CD14-positive monocyte (primary cell): Measurements from ENCODE around the gene CD248. TPM values are rescaled to one million over a fixed set of nuclear protein-coding genes. Genes with fewer than 3 reads are reported as not detected.
A peak's percentile ranks its signal among the peaks of the same experiment; 100 is the strongest.

Experiments used
- DNase-seq, 3 donors: peaks; one replicate each; pipeline ENCODE4 v3.0.0-alpha.2; 2011 to 2022
- H2AFZ ChIP-seq: 2 replicates; pipeline ENCODE4 v1.6.0; 2012; ENCODE audit warnings: mild to moderate bottlenecking, low read depth, low read length, inconsistent platforms; ENCODE audit not compliant: insufficient read depth, poor library complexity, severe bottlenecking
- H3K27ac ChIP-seq, 2 donors: 1 replicate in 1 of 2; 2 replicates in 1 of 2; pipeline ENCODE4 v1.5.1; 2012 to 2013; ENCODE audit warnings: low read length in 2 of 2, control low read depth in 1 of 2, inconsistent platforms in 1 of 2, low read depth in 1 of 2, mild to moderate bottlenecking in 1 of 2
- H3K27me3 ChIP-seq, 2 donors: one replicate each; pipeline versions ENCODE4 v1.6.0 to v1.6.1; 2011 to 2013; ENCODE audit warnings: low read length in 2 of 2; ENCODE audit not compliant: control insufficient read depth in 2 of 2, insufficient read depth in 2 of 2
- H3K36me3 ChIP-seq, 2 donors: replicated peaks in 1 of 2; 1 replicate in 1 of 2; 2 replicates in 1 of 2; pipeline versions ENCODE4 v1.5.1 to v1.6.1; 2012 to 2013; ENCODE audit warnings: low read length in 2 of 2, control low read depth in 1 of 2, inconsistent platforms in 1 of 2, mild to moderate bottlenecking in 1 of 2; ENCODE audit not compliant: insufficient read depth in 2 of 2, control insufficient read depth in 1 of 2
- H3K4me1 ChIP-seq, 2 donors: 1 replicate in 1 of 2; 2 replicates in 1 of 2; pipeline versions ENCODE4 v1.5.1 to v1.6.1; 2012 to 2013; ENCODE audit warnings: low read length in 2 of 2, control low read depth in 1 of 2, inconsistent platforms in 1 of 2, mild to moderate bottlenecking in 1 of 2, moderate library complexity in 1 of 2; ENCODE audit not compliant: insufficient read depth in 2 of 2, control insufficient read depth in 1 of 2
- H3K4me2 ChIP-seq: replicated peaks from 2 replicates; pipeline ENCODE3; 2012; ENCODE audit warnings: low read length, moderate library complexity, mild to moderate bottlenecking; ENCODE audit not compliant: poor library complexity, severe bottlenecking; ENCODE audit errors: extremely low read depth
- H3K4me3 ChIP-seq, 3 experiments: fragments of 200-600 bp in 1 of 3; sonication (generic) in 1 of 3; replicated peaks in 1 of 3; 1 replicate in 2 of 3; 2 replicates in 1 of 3; pipeline ENCODE4 v1.5.1; 2011 to 2013; ENCODE audit warnings: low read length in 3 of 3, mild to moderate bottlenecking in 3 of 3, control low read depth in 2 of 3, low read depth in 2 of 3, inconsistent platforms in 1 of 3, moderate library complexity in 1 of 3
- H3K79me2 ChIP-seq: 2 replicates; pipeline ENCODE4 v1.6.0; 2012; ENCODE audit warnings: mild to moderate bottlenecking, control low read depth, inconsistent platforms, low read length, moderate library complexity; ENCODE audit not compliant: insufficient read depth
- H3K9ac ChIP-seq: 2 replicates; pipeline ENCODE4 v1.6.0; 2017; ENCODE audit warnings: low read length, mild to moderate bottlenecking; ENCODE audit not compliant: insufficient read depth, poor library complexity, severe bottlenecking
- H3K9me3 ChIP-seq, 2 donors: replicated peaks in 1 of 2; 1 replicate in 1 of 2; 2 replicates in 1 of 2; pipeline versions ENCODE4 v1.5.1 to v1.6.1; 2012 to 2013; ENCODE audit warnings: low read length in 2 of 2, control low read depth in 1 of 2; ENCODE audit not compliant: control insufficient read depth in 1 of 2, insufficient read depth in 1 of 2
- H4K20me1 ChIP-seq: 2 replicates; pipeline ENCODE4 v1.6.0; 2012; ENCODE audit warnings: mild to moderate bottlenecking, low read length, control low read depth, moderate library complexity; ENCODE audit not compliant: insufficient read depth
- H3K27ac Mint-ChIP-seq, 7 donors: one replicate each; pipeline ENCODE4 v1.8.0; 2020; ENCODE audit warnings: mild to moderate bottlenecking in 7 of 7, mixed read lengths in 7 of 7, moderate library complexity in 6 of 7, inconsistent platforms in 2 of 7
- H3K27me3 Mint-ChIP-seq, 3 donors: one replicate each; pipeline ENCODE4 v1.8.0; 2021 to 2022; ENCODE audit warnings: low read depth in 3 of 3, mild to moderate bottlenecking in 3 of 3, mixed read lengths in 3 of 3, moderate library complexity in 3 of 3, inconsistent platforms in 1 of 3
- H3K36me3 Mint-ChIP-seq, 2 donors: one replicate each; pipeline ENCODE4 v1.8.0; 2020; ENCODE audit warnings: mixed read lengths in 2 of 2, inconsistent platforms in 1 of 2, mild to moderate bottlenecking in 1 of 2
- H3K4me1 Mint-ChIP-seq: one replicate; pipeline ENCODE4 v1.8.0; 2020; ENCODE audit warnings: mild to moderate bottlenecking, mixed read lengths
- H3K4me3 Mint-ChIP-seq, 2 donors: one replicate each; pipeline ENCODE4 v1.8.0; 2020; ENCODE audit warnings: mild to moderate bottlenecking in 2 of 2, mixed read lengths in 2 of 2, moderate library complexity in 1 of 2
- H3K9me3 Mint-ChIP-seq, 7 donors: one replicate each; pipeline ENCODE4 v1.8.0; 2020 to 2022; ENCODE audit warnings: mixed read lengths in 7 of 7, mild to moderate bottlenecking in 6 of 7, moderate library complexity in 6 of 7, inconsistent platforms in 2 of 7
- WGBS: methylation state at CpG from one replicate; pipeline ENCODE4 v1.1.5; 2013; ENCODE audit warnings: missing lambda C conversion rate; ENCODE audit not compliant: insufficient coverage; 5-methylcytosine and 5-hydroxymethylcytosine counted together
- intact Hi-C, 2 donors: fragments of 100-400 bp; cut with micrococcal nuclease; formaldehyde crosslinking; loops; one replicate each; pipeline versions ENCODE4 v1.15.0 to v1.15.1; 2023
- polyA plus RNA-seq, 3 donors: library from polyadenylated mRNA; depleted of rRNA in 1 of 3; unstranded in 2 of 3; stranded (reverse) in 1 of 3; fragments of 300-500 nt in 2 of 3; fragments of >200 nt in 1 of 3; fragmentation: Illumina TruSeq in 2 of 3; gene quantifications; 1 replicate in 2 of 3; 2 replicates in 1 of 3; pipeline ENCODE4 v1.2.3, GENCODE V29; 2012 to 2021
- TF ChIP-seq, protein P1 (sequence below): fragments of 200-600 bp; IDR thresholded peaks from one replicate; pipeline ENCODE4 v1.8.0; 2022; ENCODE audit warnings: antibody characterized with exemption, mild to moderate bottlenecking

CD248 gene
- polyA plus RNA-seq, 3 donors = 0.05 to 0.13 TPM; not detected in 1

DNA sequence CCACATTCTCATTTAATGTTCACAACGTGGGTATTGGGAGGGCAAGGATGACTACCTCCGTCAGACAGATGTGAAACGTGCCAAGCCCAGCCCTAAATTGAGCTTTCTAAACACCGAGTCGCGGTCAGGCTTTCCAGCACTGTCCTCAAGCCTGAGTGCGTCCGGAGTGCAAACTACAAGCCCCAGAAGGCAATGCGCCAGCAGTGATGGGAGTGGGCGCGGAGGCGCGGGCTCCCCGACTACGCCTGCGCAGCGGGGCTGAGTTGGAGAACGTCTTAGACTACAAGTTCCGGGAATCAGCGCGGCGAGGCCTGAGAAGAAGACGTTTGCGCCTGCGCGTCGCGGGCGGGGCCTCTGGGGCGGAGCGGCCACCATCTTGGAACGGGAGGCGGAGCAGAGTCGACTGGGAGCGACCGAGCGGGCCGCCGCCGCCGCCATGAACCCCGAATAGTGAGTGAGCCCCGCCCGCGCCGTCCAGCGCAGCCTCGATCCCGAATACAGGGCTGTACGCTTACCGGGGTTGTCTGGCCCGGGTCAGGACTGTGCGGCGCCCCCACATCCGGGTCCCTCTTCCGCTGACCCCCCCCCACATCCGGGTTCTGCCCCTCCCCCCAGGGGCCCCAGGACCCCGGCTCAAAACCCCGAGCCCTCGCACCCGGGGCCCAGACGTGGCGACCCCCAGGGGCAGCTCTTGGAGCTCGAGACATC is 48.4 kb downstream of the CD248 start, which contains the start of gene RAB1B:
TSS of gene RAB1B (plus strand) at position 396 of the 708 bp plus-strand sequence. CDS start at position 437, 41 bp downstream.
- Mint-ChIP-seq H3K27ac (peak within 1 kb of the TSS; percentile 90 to 99 (median 96)), H3K9me3 (no peaks in the 10 kb centered on the region), H3K4me1 (peaks cover 33% of the 10 kb centered on the region), H3K36me3 (peaks cover 24 to 27% of the 10 kb centered on the region in 2 donors), H3K4me3 (peak within 1 kb of the TSS; percentile 93 to 98), H3K27me3 (peaks cover 0 to 3% (median 3%) of the 10 kb centered on the region in 3 donors)
- peak within 1 kb of the TSS; percentile 97 for H3K4me2 ChIP-seq
- peak within 1 kb of the TSS; percentile 82 to 85 for H3K27ac ChIP-seq
- intact Hi-C loops = loop anchor here in 1 of 2 donors (2.0 kb wide), 1 partner anchor 20 kb away; the partner anchor contains the start of gene YIF1A
- peak; percentile 99 to 100 (median 99) for DNase-seq
- H4K20me1 ChIP-seq = peaks cover 48% of the 10 kb centered on the region
- H2AFZ ChIP-seq = peak within 1 kb of the TSS; percentile 83
- H3K4me1 ChIP-seq = peaks cover 26 to 35% of the 10 kb centered on the region in 2 donors
- peaks cover 18 to 29% of the 10 kb centered on the region in 2 donors for H3K36me3 ChIP-seq
- peaks cover 41% of the 10 kb centered on the region for H3K79me2 ChIP-seq
- TF ChIP-seq, protein P1, sequence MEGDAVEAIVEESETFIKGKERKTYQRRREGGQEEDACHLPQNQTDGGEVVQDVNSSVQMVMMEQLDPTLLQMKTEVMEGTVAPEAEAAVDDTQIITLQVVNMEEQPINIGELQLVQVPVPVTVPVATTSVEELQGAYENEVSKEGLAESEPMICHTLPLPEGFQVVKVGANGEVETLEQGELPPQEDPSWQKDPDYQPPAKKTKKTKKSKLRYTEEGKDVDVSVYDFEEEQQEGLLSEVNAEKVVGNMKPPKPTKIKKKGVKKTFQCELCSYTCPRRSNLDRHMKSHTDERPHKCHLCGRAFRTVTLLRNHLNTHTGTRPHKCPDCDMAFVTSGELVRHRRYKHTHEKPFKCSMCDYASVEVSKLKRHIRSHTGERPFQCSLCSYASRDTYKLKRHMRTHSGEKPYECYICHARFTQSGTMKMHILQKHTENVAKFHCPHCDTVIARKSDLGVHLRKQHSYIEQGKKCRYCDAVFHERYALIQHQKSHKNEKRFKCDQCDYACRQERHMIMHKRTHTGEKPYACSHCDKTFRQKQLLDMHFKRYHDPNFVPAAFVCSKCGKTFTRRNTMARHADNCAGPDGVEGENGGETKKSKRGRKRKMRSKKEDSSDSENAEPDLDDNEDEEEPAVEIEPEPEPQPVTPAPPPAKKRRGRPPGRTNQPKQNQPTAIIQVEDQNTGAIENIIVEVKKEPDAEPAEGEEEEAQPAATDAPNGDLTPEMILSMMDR = no peak
- H3K4me3 ChIP-seq = peak within 1 kb of the TSS; percentile 80 to 99 (median 97)
- H3K9ac ChIP-seq = peak within 1 kb of the TSS; percentile 86
- H3K27me3 ChIP-seq = no peaks in the 10 kb centered on the region
- WGBS = under 1% methylated on average over 61 of the region's 64 CpGs
- H3K9me3 ChIP-seq = no peaks in the 10 kb centered on the region

DNA sequence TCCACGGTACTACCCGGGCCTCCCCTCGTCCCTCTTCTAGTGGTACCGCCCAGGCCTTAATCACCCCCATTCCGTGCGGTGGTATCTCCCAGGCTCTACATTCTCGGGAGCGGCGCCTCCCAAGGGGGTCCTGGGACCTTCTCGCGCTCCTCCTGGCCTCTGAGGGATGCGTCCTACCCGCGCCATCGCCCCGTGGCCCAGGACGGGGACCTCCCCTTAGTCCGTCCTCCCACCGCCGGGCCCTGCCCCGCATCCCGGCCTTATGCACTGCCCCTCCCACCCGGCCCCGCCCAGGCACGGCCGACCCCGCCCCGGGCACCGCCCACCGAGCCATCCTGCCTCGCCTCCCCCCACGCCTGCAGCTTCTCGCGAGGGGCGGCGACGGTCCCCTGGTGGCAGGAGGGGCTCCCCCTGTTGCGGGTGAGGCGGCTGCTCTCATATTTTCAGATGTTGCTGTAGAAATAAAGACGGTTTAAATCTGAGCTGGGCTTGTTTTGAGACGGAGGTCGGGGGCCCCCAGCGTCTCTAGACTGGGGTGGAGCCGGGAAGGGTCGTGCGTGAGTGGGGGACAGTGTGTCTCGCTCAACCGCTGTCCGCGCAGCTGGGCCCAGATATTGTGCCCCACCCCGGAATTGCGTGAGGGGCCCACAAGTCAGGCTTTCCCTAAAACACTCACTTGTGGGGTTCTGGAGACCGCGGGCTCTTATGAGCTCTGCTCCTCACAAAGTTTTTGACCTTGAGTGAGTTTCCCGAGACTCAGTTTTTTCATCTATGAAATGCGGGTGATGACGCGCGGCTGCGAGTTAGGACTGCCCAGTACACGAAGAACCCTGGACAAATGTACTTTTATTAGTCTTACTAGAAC is 49.2 kb downstream of the CD248 start:
- Histone ChIP-seq H3K27ac (peak overlapping the region; percentile 82 to 85), H3K9ac (peak overlapping the region; percentile 48), H3K4me1 (peaks cover 26 to 35% of the 10 kb centered on the region in 2 donors), H3K36me3 (peaks cover 11 to 21% of the 10 kb centered on the region in 2 donors), H3K79me2 (peaks cover 39% of the 10 kb centered on the region), H2AFZ (peak overlapping the region; percentile 83), H3K9me3 (no peaks in the 10 kb centered on the region), H4K20me1 (peaks cover 40% of the 10 kb centered on the region), H3K4me3 (peak overlapping the region; percentile 63 to 99 (median 97)), H3K27me3 (no peaks in the 10 kb centered on the region), H3K4me2 (peak overlapping the region; percentile 97)
- Mint-ChIP-seq H3K4me1 (peaks cover 33% of the 10 kb centered on the region), H3K27ac (peak overlapping the region; percentile 90 to 99 (median 96)), H3K4me3 (peak overlapping the region; percentile 93 to 98), H3K36me3 (peaks cover 16 to 19% of the 10 kb centered on the region in 2 donors), H3K27me3 (peaks cover 0 to 4% (median 3%) of the 10 kb centered on the region in 3 donors), H3K9me3 (no peaks in the 10 kb centered on the region)
- 0% methylated on average over 41 of the region's 61 CpGs for WGBS
- TF ChIP-seq, protein P1 = no peak
- intact Hi-C loops = loop anchor here in 1 of 2 donors (2.0 kb wide), 1 partner anchor 21 kb away; the partner anchor contains the start of gene YIF1A
- DNase-seq = peak; percentile 57 to 76 (median 70)
